HepG2 (cell line): ENCODE results near the gene CCM2. TPM values are rescaled to one million over a fixed set of nuclear protein-coding genes. Genes with fewer than 3 reads are reported as not detected.

Experiments used
- ATAC-seq: fragments of 200-7000 bp; cut with Tn5 transposase; 3 replicates; pipeline ENCODE4 v1.9.1; 2020; ENCODE audit warnings: mild to moderate bottlenecking, moderate library complexity
- BruUV-seq: library from RNA; stranded (reverse); fragments of 400-500 nt; replicated peaks from 2 replicates; lab custom pipeline; 2021; lab: Mats Ljungman, UMichigan
- CTCF ChIA-PET: fragments of 300-600 bp; formaldehyde crosslinking; extraction: SDS; loops from one replicate; lab custom pipeline; 2021; ENCODE audit warnings: low total read pairs, inconsistent platforms, low intra/inter-chr PET ratio; lab: Yijun Ruan, JAX
- POLR2A ChIA-PET: fragments of 350-600 bp; sonication (Branson Sonifier 250); formaldehyde crosslinking; loops from one replicate; lab custom pipeline; 2020; ENCODE audit warnings: antibody characterized with exemption, inconsistent platforms; lab: Yijun Ruan, JAX
- DNase-seq: peaks from one replicate; pipeline ENCODE4 v3.0.0-alpha.2; 2015; ENCODE audit warnings: low spot score
- FAIRE-seq: peaks from 3 replicates; lab custom pipeline; 2011; peaks lifted over from hg19 to GRCh38; lab: Jason Lieb, UNC
- H2AFZ ChIP-seq: one replicate; pipeline ENCODE4 v1.6.1; 2011; ENCODE audit warnings: low read length, inconsistent platforms
- H3K27ac ChIP-seq: fragments of 300-600 bp; 3 replicates; pipeline ENCODE4 v1.8.0; 2011; ENCODE audit warnings: mixed run types, mild to moderate bottlenecking, mixed read lengths, low read length, inconsistent platforms; ENCODE audit not compliant: insufficient read depth; ENCODE audit errors: extremely low read length
- H3K27me3 ChIP-seq, 2 experiments: fragments of 200-600 bp in 1 of 2; 2 replicates in 1 of 2; 3 replicates in 1 of 2; pipeline versions ENCODE4 v1.6.0 to v1.8.0; 2011; ENCODE audit warnings: low read length in 2 of 2, mild to moderate bottlenecking in 2 of 2, moderate library complexity in 2 of 2, inconsistent platforms in 1 of 2; ENCODE audit not compliant: insufficient read depth in 2 of 2, control insufficient read depth in 1 of 2
- H3K36me3 ChIP-seq, 2 experiments: fragments of 200-600 bp in 1 of 2; replicated peaks in 1 of 2; 2 replicates in 1 of 2; 3 replicates in 1 of 2; pipeline versions ENCODE4 v1.5.1 to v1.8.0; 2011; ENCODE audit warnings: low read length in 2 of 2, inconsistent platforms in 1 of 2; ENCODE audit not compliant: insufficient read depth in 2 of 2, control insufficient read depth in 1 of 2
- H3K4me1 ChIP-seq: 2 replicates; pipeline ENCODE4 v1.5.1; 2012; ENCODE audit warnings: low read length, inconsistent platforms; ENCODE audit not compliant: insufficient read depth
- H3K4me2 ChIP-seq: 2 replicates; pipeline ENCODE4 v1.6.0; 2011; ENCODE audit warnings: low read depth, low read length, inconsistent platforms
- H3K4me3 ChIP-seq, 3 experiments: fragments of 200-600 bp in 1 of 3; sonication (generic), shearing (Covaris generic) in 1 of 3; replicated peaks in 1 of 3; 2 replicates each; pipeline ENCODE4 v1.5.1; 2011 to 2016; ENCODE audit warnings: low read length in 3 of 3, inconsistent platforms in 2 of 3, low read depth in 2 of 3, mild to moderate bottlenecking in 2 of 3, control low read depth in 1 of 3, mixed read lengths in 1 of 3; ENCODE audit not compliant: insufficient read depth in 1 of 3
- H3K79me2 ChIP-seq: one replicate; pipeline ENCODE4 v1.6.1; 2011; ENCODE audit warnings: low read length, inconsistent platforms; ENCODE audit not compliant: insufficient read depth
- H3K9ac ChIP-seq: 2 replicates; pipeline ENCODE4 v1.6.0; 2011; ENCODE audit warnings: mild to moderate bottlenecking, low read depth, low read length, inconsistent platforms; ENCODE audit not compliant: insufficient read depth
- H3K9me3 ChIP-seq: 2 replicates; pipeline ENCODE4 v1.5.1; 2012; ENCODE audit warnings: mild to moderate bottlenecking, low read length
- H4K20me1 ChIP-seq: 2 replicates; pipeline ENCODE4 v1.6.0; 2011; ENCODE audit warnings: inconsistent platforms, mild to moderate bottlenecking, low read length, moderate library complexity; ENCODE audit not compliant: insufficient read depth
- PHF8 ChIP-seq: sonication (generic); formaldehyde crosslinking; IDR thresholded peaks from 2 replicates; pipeline ENCODE4 v1.5.0; 2020; ENCODE audit warnings: missing genetic modification reagents
- POLR2A ChIP-seq, 2 experiments: IDR thresholded peaks; 2 replicates each; pipeline ENCODE4 v1.6.1; 2011; ENCODE audit warnings: low read depth in 2 of 2, low read length in 2 of 2, mild to moderate bottlenecking in 1 of 2, moderate library complexity in 1 of 2; ENCODE audit not compliant: insufficient read depth in 1 of 2
- RBM22 ChIP-seq: fragments of 200-400 bp; formaldehyde crosslinking; optimal IDR thresholded peaks from 2 replicates; pipeline ENCODE3; 2017; ENCODE audit warnings: mild to moderate bottlenecking, low read length, moderate library complexity
- SNAPC2 ChIP-seq: sonication (generic); formaldehyde crosslinking; IDR thresholded peaks from 2 replicates; pipeline ENCODE4 v1.8.1; 2022; ENCODE audit warnings: mild to moderate bottlenecking, missing genetic modification reagents
- ZNF446 ChIP-seq: sonication (generic); formaldehyde crosslinking; IDR thresholded peaks from 2 replicates; pipeline ENCODE4 v1.5.0; 2020; ENCODE audit warnings: mild to moderate bottlenecking, missing genetic modification reagents
- WGBS: methylation state at CpG from one replicate; pipeline ENCODE4 v1.1.6; 2017; ENCODE audit warnings: low lambda C conversion rate; 5-methylcytosine and 5-hydroxymethylcytosine counted together
- in situ Hi-C: cut with HindIII; loops from 2 replicates; pipeline ENCODE4 v1.10.0; 2017; ENCODE audit warnings: low pct_unique_long_range_greater_than_20kb; ENCODE audit not compliant: extremely low pct_ligation_motif_present
- intact Hi-C: fragments of 100-400 bp; cut with micrococcal nuclease; formaldehyde crosslinking; loops from one replicate; pipeline ENCODE4 v1.10.0; 2022; ENCODE audit not compliant: unreplicated experiment
- polyA plus RNA-seq, 8 experiments: library from polyadenylated mRNA; depleted of rRNA in 3 of 8; stranded (reverse) in 7 of 8; unstranded in 1 of 8; fragments of >200 nt; fragmentation: Illumina TruSeq in 4 of 8; extraction: Trizol in 4 of 8; gene quantifications; 2 replicates each; pipeline versions ENCODE4 v1.2.1 to v1.2.3, GENCODE V29; 2011 to 2016; ENCODE audit warnings: low read depth in 4 of 8, missing spikeins in 1 of 8, mixed read lengths in 1 of 8; ENCODE audit not compliant: insufficient read depth in 1 of 8
- total RNA-seq, 5 experiments: library from RNA; depleted of rRNA; stranded (reverse); fragments of >200 nt; fragmentation: Illumina TruSeq; extraction: Trizol; gene quantifications; 2 replicates each; pipeline ENCODE4 v1.2.3, GENCODE V29; 2016; ENCODE audit warnings: low read depth in 1 of 5
- TF ChIP-seq, protein P1 (sequence below): sonication (generic); formaldehyde crosslinking; IDR thresholded peaks from one replicate; pipeline ENCODE4 v1.5.1; 2020; ENCODE audit warnings: mild to moderate bottlenecking, missing genetic modification reagents; ENCODE audit errors: not compliant biosample characterization
- TF ChIP-seq, protein P2 (sequence below): sonication (generic); formaldehyde crosslinking; IDR thresholded peaks from 2 replicates; pipeline ENCODE4 v1.9.0; 2021; ENCODE audit warnings: missing genetic modification reagents, borderline replicate concordance
- TF ChIP-seq, protein P3 (sequence below): sonication (generic); formaldehyde crosslinking; IDR thresholded peaks from 2 replicates; pipeline ENCODE4 v1.4.0; 2020; ENCODE audit warnings: mild to moderate bottlenecking, low read depth, missing genetic modification reagents

Gene CCM2
- total and polyA plus RNA-seq, 2 of the 13 experiments (the other 11 are each of a cell fraction or from before 2014, with no cell fraction given), result 13.7 to 15.8 TPM

DNA sequence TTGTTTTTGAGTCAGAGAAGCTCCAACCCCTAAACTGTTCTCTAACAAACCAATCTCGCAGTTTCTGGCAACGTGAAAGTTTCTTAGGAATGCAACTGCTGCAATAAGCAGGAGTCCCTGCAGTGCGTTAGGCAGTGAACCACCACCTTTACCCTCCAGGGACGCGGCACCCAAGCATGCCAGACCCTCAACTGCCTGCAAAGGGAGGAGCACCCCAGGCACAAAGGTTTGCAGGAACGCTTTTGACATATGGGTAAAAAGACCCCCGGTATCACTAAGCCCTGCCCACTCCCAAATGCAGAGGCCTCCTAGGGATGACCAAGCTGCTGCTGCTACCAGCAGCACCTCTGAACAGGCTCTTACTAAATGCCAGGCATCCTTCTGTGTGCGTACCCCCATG is 106.8 kb downstream of the CCM2 start:
- BruUV-seq, result no TSS peak
- CTCF ChIA-PET, result no interaction called here
- 96% methylated on average over 5 of the region's 8 CpGs for WGBS

More for the DNA sequence above, 106.8 kb downstream of the CCM2 start:
- no peak for ATAC-seq
- no peak for FAIRE-seq
- TF ChIP-seq ZNF446 (no peak), RBM22 (peak; percentile 51), SNAPC2 (CRISPR knock-in tag) (no peak), POLR2A (IDR thresholded peaks at IDR 0.05; ENCODE audit: insufficient read depth in 1 of 2, low read depth in 2 of 2, low read length in 2 of 2) (0 out of 4 replicates have a peak, but pooled peaks have one; percentile 16 to 21), PHF8 (CRISPR knock-in tag) (no peak)
- TF ChIP-seq, protein P1, sequence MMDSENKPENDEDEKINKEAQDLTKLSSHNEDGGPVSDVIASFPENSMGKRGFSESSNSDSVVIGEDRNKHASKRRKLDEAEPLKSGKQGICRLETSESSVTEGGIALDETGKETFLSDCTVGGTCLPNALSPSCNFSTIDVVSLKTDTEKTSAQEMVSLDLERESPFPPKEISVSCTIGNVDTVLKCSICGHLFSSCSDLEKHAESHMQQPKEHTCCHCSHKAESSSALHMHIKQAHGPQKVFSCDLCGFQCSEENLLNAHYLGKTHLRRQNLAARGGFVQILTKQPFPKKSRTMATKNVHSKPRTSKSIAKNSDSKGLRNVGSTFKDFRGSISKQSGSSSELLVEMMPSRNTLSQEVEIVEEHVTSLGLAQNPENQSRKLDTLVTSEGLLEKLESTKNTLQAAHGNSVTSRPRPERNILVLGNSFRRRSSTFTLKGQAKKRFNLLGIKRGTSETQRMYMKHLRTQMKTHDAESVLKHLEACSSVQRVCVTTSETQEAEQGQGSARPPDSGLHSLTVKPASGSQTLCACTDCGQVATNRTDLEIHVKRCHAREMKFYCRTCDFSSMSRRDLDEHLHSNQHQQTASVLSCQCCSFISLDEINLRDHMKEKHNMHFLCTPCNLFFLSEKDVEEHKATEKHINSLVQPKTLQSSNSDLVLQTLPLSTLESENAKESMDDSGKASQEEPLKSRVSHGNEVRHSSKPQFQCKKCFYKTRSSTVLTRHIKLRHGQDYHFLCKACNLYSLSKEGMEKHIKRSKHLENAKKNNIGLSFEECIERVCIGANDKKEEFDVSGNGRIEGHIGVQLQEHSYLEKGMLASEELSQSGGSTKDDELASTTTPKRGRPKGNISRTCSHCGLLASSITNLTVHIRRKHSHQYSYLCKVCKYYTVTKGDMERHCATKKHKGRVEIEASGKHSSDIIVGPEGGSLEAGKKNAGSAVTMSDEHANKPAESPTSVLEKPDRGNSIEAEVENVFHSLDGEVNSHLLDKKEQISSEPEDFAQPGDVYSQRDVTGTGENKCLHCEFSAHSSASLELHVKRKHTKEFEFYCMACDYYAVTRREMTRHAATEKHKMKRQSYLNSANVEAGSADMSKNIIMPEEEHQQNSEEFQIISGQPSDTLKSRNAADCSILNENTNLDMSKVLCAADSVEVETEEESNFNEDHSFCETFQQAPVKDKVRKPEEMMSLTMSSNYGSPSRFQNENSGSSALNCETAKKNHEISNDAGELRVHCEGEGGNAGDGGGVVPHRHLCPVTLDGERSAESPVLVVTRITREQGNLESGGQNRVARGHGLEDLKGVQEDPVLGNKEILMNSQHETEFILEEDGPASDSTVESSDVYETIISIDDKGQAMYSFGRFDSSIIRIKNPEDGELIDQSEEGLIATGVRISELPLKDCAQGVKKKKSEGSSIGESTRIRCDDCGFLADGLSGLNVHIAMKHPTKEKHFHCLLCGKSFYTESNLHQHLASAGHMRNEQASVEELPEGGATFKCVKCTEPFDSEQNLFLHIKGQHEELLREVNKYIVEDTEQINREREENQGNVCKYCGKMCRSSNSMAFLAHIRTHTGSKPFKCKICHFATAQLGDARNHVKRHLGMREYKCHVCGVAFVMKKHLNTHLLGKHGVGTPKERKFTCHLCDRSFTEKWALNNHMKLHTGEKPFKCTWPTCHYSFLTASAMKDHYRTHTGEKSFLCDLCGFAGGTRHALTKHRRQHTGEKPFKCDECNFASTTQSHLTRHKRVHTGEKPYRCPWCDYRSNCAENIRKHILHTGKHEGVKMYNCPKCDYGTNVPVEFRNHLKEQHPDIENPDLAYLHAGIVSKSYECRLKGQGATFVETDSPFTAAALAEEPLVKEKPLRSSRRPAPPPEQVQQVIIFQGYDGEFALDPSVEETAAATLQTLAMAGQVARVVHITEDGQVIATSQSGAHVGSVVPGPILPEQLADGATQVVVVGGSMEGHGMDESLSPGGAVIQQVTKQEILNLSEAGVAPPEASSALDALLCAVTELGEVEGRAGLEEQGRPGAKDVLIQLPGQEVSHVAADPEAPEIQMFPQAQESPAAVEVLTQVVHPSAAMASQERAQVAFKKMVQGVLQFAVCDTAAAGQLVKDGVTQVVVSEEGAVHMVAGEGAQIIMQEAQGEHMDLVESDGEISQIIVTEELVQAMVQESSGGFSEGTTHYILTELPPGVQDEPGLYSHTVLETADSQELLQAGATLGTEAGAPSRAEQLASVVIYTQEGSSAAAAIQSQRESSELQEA (CRISPR knock-in tag), result no peak
- TF ChIP-seq, protein P2, sequence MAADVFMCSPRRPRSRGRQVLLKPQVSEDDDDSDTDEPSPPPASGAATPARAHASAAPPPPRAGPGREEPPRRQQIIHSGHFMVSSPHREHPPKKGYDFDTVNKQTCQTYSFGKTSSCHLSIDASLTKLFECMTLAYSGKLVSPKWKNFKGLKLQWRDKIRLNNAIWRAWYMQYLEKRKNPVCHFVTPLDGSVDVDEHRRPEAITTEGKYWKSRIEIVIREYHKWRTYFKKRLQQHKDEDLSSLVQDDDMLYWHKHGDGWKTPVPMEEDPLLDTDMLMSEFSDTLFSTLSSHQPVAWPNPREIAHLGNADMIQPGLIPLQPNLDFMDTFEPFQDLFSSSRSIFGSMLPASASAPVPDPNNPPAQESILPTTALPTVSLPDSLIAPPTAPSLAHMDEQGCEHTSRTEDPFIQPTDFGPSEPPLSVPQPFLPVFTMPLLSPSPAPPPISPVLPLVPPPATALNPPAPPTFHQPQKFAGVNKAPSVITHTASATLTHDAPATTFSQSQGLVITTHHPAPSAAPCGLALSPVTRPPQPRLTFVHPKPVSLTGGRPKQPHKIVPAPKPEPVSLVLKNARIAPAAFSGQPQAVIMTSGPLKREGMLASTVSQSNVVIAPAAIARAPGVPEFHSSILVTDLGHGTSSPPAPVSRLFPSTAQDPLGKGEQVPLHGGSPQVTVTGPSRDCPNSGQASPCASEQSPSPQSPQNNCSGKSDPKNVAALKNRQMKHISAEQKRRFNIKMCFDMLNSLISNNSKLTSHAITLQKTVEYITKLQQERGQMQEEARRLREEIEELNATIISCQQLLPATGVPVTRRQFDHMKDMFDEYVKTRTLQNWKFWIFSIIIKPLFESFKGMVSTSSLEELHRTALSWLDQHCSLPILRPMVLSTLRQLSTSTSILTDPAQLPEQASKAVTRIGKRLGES (CRISPR knock-in tag), result no peak
- TF ChIP-seq, protein P3, sequence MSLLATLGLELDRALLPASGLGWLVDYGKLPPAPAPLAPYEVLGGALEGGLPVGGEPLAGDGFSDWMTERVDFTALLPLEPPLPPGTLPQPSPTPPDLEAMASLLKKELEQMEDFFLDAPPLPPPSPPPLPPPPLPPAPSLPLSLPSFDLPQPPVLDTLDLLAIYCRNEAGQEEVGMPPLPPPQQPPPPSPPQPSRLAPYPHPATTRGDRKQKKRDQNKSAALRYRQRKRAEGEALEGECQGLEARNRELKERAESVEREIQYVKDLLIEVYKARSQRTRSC (CRISPR knock-in tag), result no peak
- no peak overlapping the region for H3K9ac ChIP-seq
- no peak overlapping the region for H3K4me3 ChIP-seq
- in situ Hi-C loops, result no loop called here
- peaks cover 50 to 75% of the 10 kb centered on the region in 2 experiments for H3K36me3 ChIP-seq
- peaks cover 41% of the 10 kb centered on the region for H3K4me1 ChIP-seq
- H3K27me3 ChIP-seq, result no peaks in the 10 kb centered on the region; a peak in 1 of 5 replicates
- intact Hi-C loops, result no loop called here
- H4K20me1 ChIP-seq, result peaks cover 22% of the 10 kb centered on the region
- peaks cover 53% of the 10 kb centered on the region for H3K79me2 ChIP-seq
- H2AFZ ChIP-seq, result no peak overlapping the region
- peak overlapping the region; percentile 34; the same call in 1 of the 2 replicates for H3K4me2 ChIP-seq
- no peak for DNase-seq
- no peaks in the 10 kb centered on the region for H3K9me3 ChIP-seq
- H3K27ac ChIP-seq, result no peak overlapping the region
- POLR2A ChIA-PET, result no interaction called here
